ENCODE results near the gene MAPK8IP1. TPM values are rescaled to one million over a fixed set of nuclear protein-coding genes. Genes with fewer than 3 reads are reported as not detected.

The MAPK8IP1 gene
- total and polyA plus RNA-seq, 2 donors (not counting 3 experiments of a cell fraction or from before 2014, with no cell fraction given): 4.1 to 4.8 TPM

- Histone ChIP-seq H4K20me1 (replicated peaks; ENCODE audit: control insufficient read depth, extremely low read depth, insufficient read depth, low read length) (no peaks in the 10 kb centered on the region), H3K27ac (ENCODE audit: insufficient read depth, low read depth, low read length) (no peak overlapping the region), H3K9me3 (replicated peaks; ENCODE audit: control insufficient read depth, insufficient read depth, low read length) (no peaks in the 10 kb centered on the region), H3K9me1 (replicated peaks; ENCODE audit: control insufficient read depth, extremely low read depth, insufficient read depth, low read length) (no peaks in the 10 kb centered on the region), H3K4me1 (ENCODE audit: control insufficient read depth, extremely low read depth, insufficient read depth, low read length) (peaks cover 10% of the 10 kb centered on the region), H3K36me3 (ENCODE audit: control insufficient read depth in 2 of 2, extremely low read depth in 1 of 2, insufficient read depth in 2 of 2, low read length in 2 of 2) (peaks cover 0 to 2% of the 10 kb centered on the region in 2 experiments), H3K27me3 (ENCODE audit: control insufficient read depth in 2 of 2, insufficient read depth in 2 of 2, low read length in 2 of 2) (peaks cover 13 to 30% of the 10 kb centered on the region in 2 experiments), H3K79me2 (ENCODE audit: control insufficient read depth, insufficient read depth, low read length) (peaks cover 10% of the 10 kb centered on the region), H3K4me2 (ENCODE audit: insufficient read depth, low read length) (no peak overlapping the region), H3K4me3 (replicated peaks in 1 of 3; ENCODE audit: insufficient read depth in 1 of 3, low read depth in 1 of 3, low read length in 3 of 3) (no peak overlapping the region), H3K9ac (replicated peaks; ENCODE audit: extremely low read depth, insufficient read depth, low read length) (no peak overlapping the region), H2AFZ (ENCODE audit: low read depth, low read length) (no peak overlapping the region)
- dilution Hi-C loops (cut with MboI; ENCODE audit: extremely low pct_ligation_motif_present, low sequenced_read_pairs): no loop called here
- DNase-seq (ENCODE audit: low read depth, low spot score) (no peak), FAIRE-seq (no peak)
- BruUV-seq (replicated peaks): no TSS peak
- POLR2A ChIA-PET: no interaction called here
- intact Hi-C loops (cut with micrococcal nuclease): no loop called here
- no peak for TF ChIP-seq MYC (IDR thresholded peaks at IDR 0.05; ENCODE audit: low read depth, low read length)
- CTCF ChIA-PET: interaction anchor here (1.1 kb wide), 1 partner anchor 44 kb away, joined by 3 read pairs; no protein-coding TSS in a partner anchor
These were observed 35.4 kb downstream of the MAPK8IP1 start for GRCh38 chr11:45920531-45921477.

DNA sequence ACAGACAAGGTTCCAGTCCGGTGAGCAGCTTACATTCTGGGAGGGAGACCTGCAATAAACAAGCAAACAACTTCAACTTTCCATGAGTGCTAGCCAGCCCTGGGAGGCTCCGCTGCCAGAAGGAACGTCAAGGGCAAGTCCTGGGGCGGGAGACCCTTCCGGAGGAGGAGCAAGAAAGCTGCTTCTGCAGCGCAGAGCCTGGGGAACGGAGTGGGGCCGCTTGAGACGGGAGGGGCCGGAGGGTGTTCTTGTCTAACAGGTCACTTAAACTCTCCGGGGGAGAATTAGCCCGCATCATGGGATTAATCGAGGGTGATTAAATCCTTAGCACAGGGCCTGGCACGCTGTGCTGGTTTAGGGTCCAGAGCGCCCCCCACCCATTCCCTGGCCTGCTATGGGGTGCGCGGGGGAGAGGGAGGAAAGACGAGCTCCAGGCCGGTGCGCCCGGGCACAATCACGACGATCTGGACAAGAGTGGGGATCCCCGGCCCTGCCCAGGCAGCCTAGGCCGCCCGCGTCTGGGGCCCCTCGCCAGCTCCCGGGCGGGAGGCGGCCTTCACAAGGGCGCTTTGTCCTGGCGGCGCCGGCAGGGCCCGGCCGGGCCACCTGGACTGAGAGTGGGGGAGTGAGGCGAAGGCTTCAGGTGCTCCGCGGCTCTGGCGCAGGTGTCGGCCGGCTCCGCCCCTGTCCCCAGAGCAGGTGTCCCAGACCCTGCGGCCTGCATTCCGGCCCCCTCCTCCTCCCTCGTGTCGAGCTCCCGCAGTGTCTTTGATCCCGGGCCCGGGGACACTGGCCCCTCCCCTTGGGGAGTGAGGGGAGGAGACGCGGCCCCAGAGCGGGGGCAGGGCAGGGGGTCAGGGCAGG, 36.3 kb downstream of the MAPK8IP1 start:
- POLR2A ChIA-PET: no interaction called here
- DNase-seq (ENCODE audit: low read depth, low spot score) (no peak), FAIRE-seq (no peak)
- H3K9me1 ChIP-seq (replicated peaks; ENCODE audit: control insufficient read depth, extremely low read depth, insufficient read depth, low read length): no peaks in the 10 kb centered on the region
- no TSS peak for BruUV-seq (replicated peaks)
- no peak for TF ChIP-seq POLR2AphosphoS5 (IDR thresholded peaks at IDR 0.05; ENCODE audit: insufficient read depth, low read depth, low read length)
- no peak for TF ChIP-seq POLR2A (IDR thresholded peaks at IDR 0.05; ENCODE audit: low read depth, low read length)
- no peak for TF ChIP-seq EZH2 (IDR thresholded peaks at IDR 0.05; ENCODE audit: borderline replicate concordance, low read depth, low read length, severe bottlenecking)
- dilution Hi-C loops (cut with MboI; ENCODE audit: extremely low pct_ligation_motif_present, low sequenced_read_pairs) (no loop called here), intact Hi-C loops (cut with micrococcal nuclease) (no loop called here)
- peaks cover 9% of the 10 kb centered on the region for H3K4me1 ChIP-seq (ENCODE audit: control insufficient read depth, extremely low read depth, insufficient read depth, low read length)
- H3K9ac ChIP-seq (replicated peaks; ENCODE audit: extremely low read depth, insufficient read depth, low read length): no peak overlapping the region
- H3K4me2 ChIP-seq (ENCODE audit: insufficient read depth, low read length): no peak overlapping the region
- no peaks in the 10 kb centered on the region for H3K36me3 ChIP-seq (ENCODE audit: control insufficient read depth in 2 of 2, extremely low read depth in 1 of 2, insufficient read depth in 2 of 2, low read length in 2 of 2)
- no peak overlapping the region for H2AFZ ChIP-seq (ENCODE audit: low read depth, low read length)
- no peaks in the 10 kb centered on the region for H3K9me3 ChIP-seq (replicated peaks; ENCODE audit: control insufficient read depth, insufficient read depth, low read length)
- H3K4me3 ChIP-seq (replicated peaks in 1 of 3; ENCODE audit: insufficient read depth in 1 of 3, low read depth in 1 of 3, low read length in 3 of 3): no peak overlapping the region
- CTCF ChIA-PET: interaction anchor here (1.1 kb wide), 1 partner anchor 43 kb away, joined by 3 read pairs; no protein-coding TSS in a partner anchor
- peaks cover 7% of the 10 kb centered on the region for H3K79me2 ChIP-seq (ENCODE audit: control insufficient read depth, insufficient read depth, low read length)
- H3K27ac ChIP-seq (ENCODE audit: insufficient read depth, low read depth, low read length): no peak overlapping the region
- H4K20me1 ChIP-seq (replicated peaks; ENCODE audit: control insufficient read depth, extremely low read depth, insufficient read depth, low read length): no peaks in the 10 kb centered on the region
- H3K27me3 ChIP-seq (ENCODE audit: control insufficient read depth in 2 of 2, insufficient read depth in 2 of 2, low read length in 2 of 2): peaks cover 13 to 30% of the 10 kb centered on the region in 2 experiments
